CD14-positive monocyte (primary cell): Measurements from ENCODE around the gene CCDC149. TPM values are rescaled to one million over a fixed set of nuclear protein-coding genes. Genes with fewer than 3 reads are reported as not detected.

ENCODE experiments used
- DNase-seq, 3 donors: peaks; one replicate each; pipeline ENCODE4 v3.0.0-alpha.2; 2011 to 2022
- H2AFZ ChIP-seq: 2 replicates; pipeline ENCODE4 v1.6.0; 2012; ENCODE audit warnings: mild to moderate bottlenecking, low read depth, low read length, inconsistent platforms; ENCODE audit not compliant: insufficient read depth, poor library complexity, severe bottlenecking
- H3K27ac ChIP-seq, 2 donors: 1 replicate in 1 of 2; 2 replicates in 1 of 2; pipeline ENCODE4 v1.5.1; 2012 to 2013; ENCODE audit warnings: low read length in 2 of 2, control low read depth in 1 of 2, inconsistent platforms in 1 of 2, low read depth in 1 of 2, mild to moderate bottlenecking in 1 of 2
- H3K27me3 ChIP-seq, 2 donors: one replicate each; pipeline versions ENCODE4 v1.6.0 to v1.6.1; 2011 to 2013; ENCODE audit warnings: low read length in 2 of 2; ENCODE audit not compliant: control insufficient read depth in 2 of 2, insufficient read depth in 2 of 2
- H3K36me3 ChIP-seq, 2 donors: replicated peaks in 1 of 2; 1 replicate in 1 of 2; 2 replicates in 1 of 2; pipeline versions ENCODE4 v1.5.1 to v1.6.1; 2012 to 2013; ENCODE audit warnings: low read length in 2 of 2, control low read depth in 1 of 2, inconsistent platforms in 1 of 2, mild to moderate bottlenecking in 1 of 2; ENCODE audit not compliant: insufficient read depth in 2 of 2, control insufficient read depth in 1 of 2
- H3K4me1 ChIP-seq, 2 donors: 1 replicate in 1 of 2; 2 replicates in 1 of 2; pipeline versions ENCODE4 v1.5.1 to v1.6.1; 2012 to 2013; ENCODE audit warnings: low read length in 2 of 2, control low read depth in 1 of 2, inconsistent platforms in 1 of 2, mild to moderate bottlenecking in 1 of 2, moderate library complexity in 1 of 2; ENCODE audit not compliant: insufficient read depth in 2 of 2, control insufficient read depth in 1 of 2
- H3K4me2 ChIP-seq: replicated peaks from 2 replicates; pipeline ENCODE3; 2012; ENCODE audit warnings: low read length, moderate library complexity, mild to moderate bottlenecking; ENCODE audit not compliant: poor library complexity, severe bottlenecking; ENCODE audit errors: extremely low read depth
- H3K4me3 ChIP-seq, 3 experiments: fragments of 200-600 bp in 1 of 3; sonication (generic) in 1 of 3; replicated peaks in 1 of 3; 1 replicate in 2 of 3; 2 replicates in 1 of 3; pipeline ENCODE4 v1.5.1; 2011 to 2013; ENCODE audit warnings: low read length in 3 of 3, mild to moderate bottlenecking in 3 of 3, control low read depth in 2 of 3, low read depth in 2 of 3, inconsistent platforms in 1 of 3, moderate library complexity in 1 of 3
- H3K79me2 ChIP-seq: 2 replicates; pipeline ENCODE4 v1.6.0; 2012; ENCODE audit warnings: mild to moderate bottlenecking, control low read depth, inconsistent platforms, low read length, moderate library complexity; ENCODE audit not compliant: insufficient read depth
- H3K9ac ChIP-seq: 2 replicates; pipeline ENCODE4 v1.6.0; 2017; ENCODE audit warnings: low read length, mild to moderate bottlenecking; ENCODE audit not compliant: insufficient read depth, poor library complexity, severe bottlenecking
- H3K9me3 ChIP-seq, 2 donors: replicated peaks in 1 of 2; 1 replicate in 1 of 2; 2 replicates in 1 of 2; pipeline versions ENCODE4 v1.5.1 to v1.6.1; 2012 to 2013; ENCODE audit warnings: low read length in 2 of 2, control low read depth in 1 of 2; ENCODE audit not compliant: control insufficient read depth in 1 of 2, insufficient read depth in 1 of 2
- H4K20me1 ChIP-seq: 2 replicates; pipeline ENCODE4 v1.6.0; 2012; ENCODE audit warnings: mild to moderate bottlenecking, low read length, control low read depth, moderate library complexity; ENCODE audit not compliant: insufficient read depth
- H3K27ac Mint-ChIP-seq, 7 donors: one replicate each; pipeline ENCODE4 v1.8.0; 2020; ENCODE audit warnings: mild to moderate bottlenecking in 7 of 7, mixed read lengths in 7 of 7, moderate library complexity in 6 of 7, inconsistent platforms in 2 of 7
- H3K27me3 Mint-ChIP-seq, 3 donors: one replicate each; pipeline ENCODE4 v1.8.0; 2021 to 2022; ENCODE audit warnings: low read depth in 3 of 3, mild to moderate bottlenecking in 3 of 3, mixed read lengths in 3 of 3, moderate library complexity in 3 of 3, inconsistent platforms in 1 of 3
- H3K36me3 Mint-ChIP-seq, 2 donors: one replicate each; pipeline ENCODE4 v1.8.0; 2020; ENCODE audit warnings: mixed read lengths in 2 of 2, inconsistent platforms in 1 of 2, mild to moderate bottlenecking in 1 of 2
- H3K4me1 Mint-ChIP-seq: one replicate; pipeline ENCODE4 v1.8.0; 2020; ENCODE audit warnings: mild to moderate bottlenecking, mixed read lengths
- H3K4me3 Mint-ChIP-seq, 2 donors: one replicate each; pipeline ENCODE4 v1.8.0; 2020; ENCODE audit warnings: mild to moderate bottlenecking in 2 of 2, mixed read lengths in 2 of 2, moderate library complexity in 1 of 2
- H3K9me3 Mint-ChIP-seq, 7 donors: one replicate each; pipeline ENCODE4 v1.8.0; 2020 to 2022; ENCODE audit warnings: mixed read lengths in 7 of 7, mild to moderate bottlenecking in 6 of 7, moderate library complexity in 6 of 7, inconsistent platforms in 2 of 7
- WGBS: methylation state at CpG from one replicate; pipeline ENCODE4 v1.1.5; 2013; ENCODE audit warnings: missing lambda C conversion rate; ENCODE audit not compliant: insufficient coverage; 5-methylcytosine and 5-hydroxymethylcytosine counted together
- intact Hi-C, 2 donors: fragments of 100-400 bp; cut with micrococcal nuclease; formaldehyde crosslinking; loops; one replicate each; pipeline versions ENCODE4 v1.15.0 to v1.15.1; 2023
- polyA plus RNA-seq, 3 donors: library from polyadenylated mRNA; depleted of rRNA in 1 of 3; unstranded in 2 of 3; stranded (reverse) in 1 of 3; fragments of 300-500 nt in 2 of 3; fragments of >200 nt in 1 of 3; fragmentation: Illumina TruSeq in 2 of 3; gene quantifications; 1 replicate in 2 of 3; 2 replicates in 1 of 3; pipeline ENCODE4 v1.2.3, GENCODE V29; 2012 to 2021
- TF ChIP-seq, protein P1 (sequence below): fragments of 200-600 bp; IDR thresholded peaks from one replicate; pipeline ENCODE4 v1.8.0; 2022; ENCODE audit warnings: antibody characterized with exemption, mild to moderate bottlenecking

Gene CCDC149
- polyA plus RNA-seq, 3 donors = 5.5 to 15.8 (median 14.9) TPM

DNA sequence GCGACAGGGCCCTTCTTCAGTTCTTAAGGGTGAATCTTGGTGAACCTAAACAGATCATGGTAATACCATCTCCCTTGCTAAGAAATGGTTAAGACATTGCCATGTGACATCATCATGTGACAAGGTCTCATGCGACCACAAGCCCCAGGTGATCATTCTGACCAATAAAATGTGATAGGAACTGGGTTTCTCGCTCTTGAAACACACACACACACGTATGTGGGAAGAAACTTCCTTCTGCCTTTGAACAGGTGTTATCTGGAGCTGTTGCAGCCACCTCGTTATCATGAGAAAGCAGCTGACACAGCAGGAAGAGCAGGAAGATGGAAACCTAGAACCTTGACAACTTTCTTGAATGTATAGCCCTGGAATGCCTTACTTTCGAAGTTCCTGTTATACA is 107.3 kb downstream of the CCDC149 start:
- peaks cover 14 to 18% of the 10 kb centered on the region in 2 donors for H3K27me3 ChIP-seq
- peaks cover 0 to 6% of the 10 kb centered on the region in 2 donors for H3K9me3 ChIP-seq
- H2AFZ ChIP-seq = no peak overlapping the region
- Mint-ChIP-seq H3K9me3 (peaks cover 0 to 6% (median 0%) of the 10 kb centered on the region in 7 donors), H3K36me3 (peaks cover 26 to 41% of the 10 kb centered on the region in 2 donors), H3K27ac (no peak overlapping the region), H3K4me3 (no peak overlapping the region), H3K27me3 (peaks cover 20 to 24% (median 22%) of the 10 kb centered on the region in 3 donors), H3K4me1 (peaks cover 7% of the 10 kb centered on the region)
- TF ChIP-seq, protein P1, sequence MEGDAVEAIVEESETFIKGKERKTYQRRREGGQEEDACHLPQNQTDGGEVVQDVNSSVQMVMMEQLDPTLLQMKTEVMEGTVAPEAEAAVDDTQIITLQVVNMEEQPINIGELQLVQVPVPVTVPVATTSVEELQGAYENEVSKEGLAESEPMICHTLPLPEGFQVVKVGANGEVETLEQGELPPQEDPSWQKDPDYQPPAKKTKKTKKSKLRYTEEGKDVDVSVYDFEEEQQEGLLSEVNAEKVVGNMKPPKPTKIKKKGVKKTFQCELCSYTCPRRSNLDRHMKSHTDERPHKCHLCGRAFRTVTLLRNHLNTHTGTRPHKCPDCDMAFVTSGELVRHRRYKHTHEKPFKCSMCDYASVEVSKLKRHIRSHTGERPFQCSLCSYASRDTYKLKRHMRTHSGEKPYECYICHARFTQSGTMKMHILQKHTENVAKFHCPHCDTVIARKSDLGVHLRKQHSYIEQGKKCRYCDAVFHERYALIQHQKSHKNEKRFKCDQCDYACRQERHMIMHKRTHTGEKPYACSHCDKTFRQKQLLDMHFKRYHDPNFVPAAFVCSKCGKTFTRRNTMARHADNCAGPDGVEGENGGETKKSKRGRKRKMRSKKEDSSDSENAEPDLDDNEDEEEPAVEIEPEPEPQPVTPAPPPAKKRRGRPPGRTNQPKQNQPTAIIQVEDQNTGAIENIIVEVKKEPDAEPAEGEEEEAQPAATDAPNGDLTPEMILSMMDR = no peak
- peaks cover 9 to 37% of the 10 kb centered on the region in 2 donors for H3K36me3 ChIP-seq
- 0% methylated on average over 2 of the region's 6 CpGs for WGBS
- no peak overlapping the region for H3K4me3 ChIP-seq
- H3K4me1 ChIP-seq = peaks cover 3% of the 10 kb centered on the region in 2 donors
- H3K27ac ChIP-seq = no peak overlapping the region
- no peak overlapping the region for H3K9ac ChIP-seq
- H3K79me2 ChIP-seq = no peaks in the 10 kb centered on the region
- DNase-seq = no peak
- intact Hi-C loops = no loop called here
- H3K4me2 ChIP-seq = no peak overlapping the region
- H4K20me1 ChIP-seq = no peaks in the 10 kb centered on the region

DNA sequence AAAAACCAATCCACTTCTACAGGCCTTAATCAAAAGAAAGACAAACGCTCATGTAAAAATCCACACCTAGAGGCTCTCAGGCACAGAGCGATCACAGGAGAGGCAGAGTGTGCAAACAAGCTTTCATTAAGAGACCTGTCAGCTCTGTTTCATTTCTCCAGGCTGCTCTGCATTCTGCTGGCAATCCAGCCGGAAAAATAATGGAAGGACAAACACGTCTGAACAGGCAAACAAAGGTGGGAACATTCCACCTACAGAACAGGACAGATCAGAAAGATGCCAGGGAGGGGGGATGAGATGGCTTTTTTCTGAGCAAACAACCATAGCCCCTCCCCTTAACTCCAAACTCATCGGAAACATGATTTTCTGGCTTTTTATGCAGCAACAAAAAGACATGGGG is 107.8 kb downstream of the CCDC149 start:
- TF ChIP-seq, protein P1 = no peak
- no peak overlapping the region for H3K9ac ChIP-seq
- H3K4me2 ChIP-seq = no peak overlapping the region
- 100% methylated on average over 1 of the region's 5 CpGs for WGBS
- Mint-ChIP-seq H3K4me3 (no peak overlapping the region), H3K36me3 (peaks cover 22 to 36% of the 10 kb centered on the region in 2 donors), H3K9me3 (peaks cover 0 to 10% (median 4%) of the 10 kb centered on the region in 7 donors), H3K27me3 (peaks cover 25 to 29% (median 27%) of the 10 kb centered on the region in 3 donors), H3K27ac (no peak overlapping the region), H3K4me1 (peaks cover 12% of the 10 kb centered on the region)
- H3K9me3 ChIP-seq = peaks cover 0 to 6% of the 10 kb centered on the region in 2 donors
- no peak overlapping the region for H3K4me3 ChIP-seq
- H4K20me1 ChIP-seq = no peaks in the 10 kb centered on the region
- no peak overlapping the region for H2AFZ ChIP-seq
- H3K36me3 ChIP-seq = peaks cover 9 to 37% of the 10 kb centered on the region in 2 donors
- H3K79me2 ChIP-seq = no peaks in the 10 kb centered on the region
- no peak overlapping the region for H3K27ac ChIP-seq
- peaks cover 8% of the 10 kb centered on the region in 2 donors for H3K4me1 ChIP-seq
- peaks cover 17 to 23% of the 10 kb centered on the region in 2 donors for H3K27me3 ChIP-seq
- no peak for DNase-seq
- intact Hi-C loops = no loop called here
